DOHH2 (cell line): ENCODE results near the gene COL4A2.

Experiments
- CTCF ChIP-seq: fragments of 200-600 bp; sonication (generic); IDR thresholded peaks from one replicate; pipeline ENCODE4 v1.5.1; 2014; ENCODE audit warnings: antibody characterized with exemption, mild to moderate bottlenecking, low read depth, low read length; ENCODE audit not compliant: poor library complexity, severe bottlenecking
- EZH2phosphoT487 ChIP-seq: fragments of 200-600 bp; sonication (generic); IDR thresholded peaks from 2 replicates; pipeline ENCODE4 v1.6.1; 2017; ENCODE audit warnings: borderline replicate concordance, mild to moderate bottlenecking, antibody characterized with exemption, low read length, moderate library complexity, mixed read lengths

GRCh38 chr13:110262082-110262436 lies 45.0 kb upstream of the COL4A2 start:
- TF ChIP-seq CTCF (no peak), EZH2phosphoT487 (no peak)
